Activated T-helper 2 cell treated with anti-CD3 and anti-CD28 coated beads, Interferon-gamma antibody, Interleukin-2, Interleukin-4, amounts not matched to agents 10 μg/mL and 5 μg/mL and 100 μg/mL, durations not matched to agents 14 hours and 24 hours and 36 hours (primary cell): Measurements from ENCODE around the gene DRAM2. TPM values are rescaled to one million over a fixed set of nuclear protein-coding genes. Genes with fewer than 3 reads are reported as not detected.

Experiments used
- DNase-seq: peaks from one replicate; pipeline ENCODE4 v3.0.0; 2021; ENCODE audit warnings: low spot score
- H3K27ac Mint-ChIP-seq: one replicate; pipeline ENCODE4 v1.8.0; 2021; ENCODE audit warnings: mixed read lengths
- H3K27me3 Mint-ChIP-seq: one replicate; pipeline ENCODE4 v1.8.0; 2021; ENCODE audit warnings: low read depth, mixed read lengths
- H3K36me3 Mint-ChIP-seq: one replicate; pipeline ENCODE4 v1.8.0; 2021; ENCODE audit warnings: low read depth, mixed read lengths
- H3K4me1 Mint-ChIP-seq: one replicate; pipeline ENCODE4 v1.8.0; 2021; ENCODE audit warnings: low read depth, mixed read lengths
- H3K4me3 Mint-ChIP-seq: one replicate; pipeline ENCODE4 v1.8.0; 2021; ENCODE audit warnings: low read depth, mild to moderate bottlenecking, moderate library complexity, mixed read lengths
- H3K9me3 Mint-ChIP-seq: one replicate; pipeline ENCODE4 v1.8.0; 2021; ENCODE audit warnings: mixed read lengths
- intact Hi-C: fragments of 100-400 bp; cut with micrococcal nuclease; formaldehyde crosslinking; loops from one replicate; pipeline ENCODE4 v1.15.1; 2023
- total RNA-seq: library from RNA; stranded (reverse); gene quantifications from 2 replicates; pipeline ENCODE4 v1.2.3, GENCODE V29; 2022

Gene DRAM2
- total RNA-seq, 1 donor from 2014 or later: 24.7 TPM

DNA sequence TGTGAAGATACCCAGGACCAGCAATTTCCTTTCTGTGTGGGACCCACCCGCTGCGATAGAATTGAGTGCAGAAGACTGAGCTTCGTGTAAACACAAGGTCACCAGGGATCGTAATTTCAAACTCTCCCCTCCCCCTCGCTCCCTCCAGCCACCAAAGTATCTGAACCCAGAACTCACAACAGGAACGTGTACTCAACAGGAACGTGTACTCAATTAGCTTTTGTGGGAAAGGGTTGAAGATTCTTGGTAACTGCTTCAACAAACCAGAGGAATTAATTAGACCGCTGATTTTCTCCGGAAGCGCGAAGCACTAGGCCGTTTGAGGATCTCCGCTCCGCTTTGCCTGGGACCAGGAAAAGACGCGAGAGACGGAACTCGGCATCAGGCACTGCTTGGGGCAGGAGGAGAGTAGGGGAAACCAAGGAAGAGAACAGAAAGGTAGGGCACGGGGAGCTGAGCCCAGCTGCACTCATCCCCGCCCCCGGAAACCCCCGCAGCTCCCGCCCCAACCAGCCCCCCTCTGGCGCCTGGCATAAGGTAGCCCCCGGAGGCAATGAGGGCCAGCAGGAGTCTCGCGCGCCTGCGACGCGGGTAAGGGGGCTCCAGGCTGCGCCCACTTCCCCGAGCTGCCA is 453 bp downstream of the DRAM2 start:
- H3K4me3 Mint-ChIP-seq: peak overlapping the region; percentile 96
- H3K27me3 Mint-ChIP-seq: no peaks in the 10 kb centered on the region
- H3K27ac Mint-ChIP-seq: peak overlapping the region; percentile 92
- H3K9me3 Mint-ChIP-seq: no peaks in the 10 kb centered on the region
- H3K4me1 Mint-ChIP-seq: peaks cover 36% of the 10 kb centered on the region
- intact Hi-C loops: no loop called here
- peak; percentile 24 for DNase-seq
- H3K36me3 Mint-ChIP-seq: peaks cover 33% of the 10 kb centered on the region

DNA sequence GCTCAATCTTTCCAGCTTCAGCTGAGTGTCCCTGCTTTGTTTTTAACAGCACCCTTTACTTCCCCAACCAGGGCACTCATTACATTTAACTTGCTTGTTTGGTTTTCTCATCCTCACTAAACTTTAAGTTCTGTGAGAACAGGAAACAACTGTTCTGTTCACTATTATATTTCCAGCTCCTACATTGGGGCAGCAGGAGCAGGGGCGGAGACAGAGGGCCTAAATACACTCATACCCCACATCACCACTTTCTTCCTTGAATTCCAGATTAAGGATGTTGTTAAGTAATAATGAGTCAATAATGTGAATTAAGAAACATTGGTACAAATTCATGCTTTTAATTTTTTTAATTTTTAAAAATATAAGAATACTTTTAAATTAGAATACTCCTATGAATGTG is 6.0 kb downstream of the DRAM2 start:
- intact Hi-C loops: no loop called here

DNA sequence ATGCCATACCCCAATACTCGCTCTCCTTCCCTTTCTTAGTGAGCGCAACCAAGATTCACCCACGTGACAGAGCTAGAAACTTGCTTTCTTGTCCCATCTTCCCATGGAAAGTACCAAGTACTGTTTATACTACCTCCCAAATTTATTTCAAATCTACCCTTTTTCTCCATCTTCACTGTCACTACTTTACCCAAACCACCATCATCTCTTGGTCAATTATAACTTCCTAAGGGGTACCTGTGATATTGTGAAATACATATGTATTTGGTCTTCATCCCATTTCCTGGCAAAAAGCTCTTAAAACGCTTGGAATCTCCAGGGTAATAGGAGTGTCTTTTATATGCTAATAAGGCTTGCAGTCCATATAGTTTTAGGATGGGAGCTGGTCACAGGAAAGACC is 8.2 kb downstream of the DRAM2 start:
- Mint-ChIP-seq H3K4me3 (no peak overlapping the region), H3K27ac (no peak overlapping the region), H3K4me1 (peaks cover 26% of the 10 kb centered on the region), H3K36me3 (peaks cover 65% of the 10 kb centered on the region), H3K9me3 (no peaks in the 10 kb centered on the region), H3K27me3 (no peaks in the 10 kb centered on the region)
- intact Hi-C loops: no loop called here
- no peak for DNase-seq

More for the DNA sequence above, 6.0 kb downstream of the DRAM2 start:
- Mint-ChIP-seq H3K9me3 (no peaks in the 10 kb centered on the region), H3K27ac (peak overlapping the region; percentile 14), H3K27me3 (no peaks in the 10 kb centered on the region), H3K4me1 (peaks cover 29% of the 10 kb centered on the region), H3K36me3 (peaks cover 61% of the 10 kb centered on the region), H3K4me3 (no peak overlapping the region)
- no peak for DNase-seq

DNA sequence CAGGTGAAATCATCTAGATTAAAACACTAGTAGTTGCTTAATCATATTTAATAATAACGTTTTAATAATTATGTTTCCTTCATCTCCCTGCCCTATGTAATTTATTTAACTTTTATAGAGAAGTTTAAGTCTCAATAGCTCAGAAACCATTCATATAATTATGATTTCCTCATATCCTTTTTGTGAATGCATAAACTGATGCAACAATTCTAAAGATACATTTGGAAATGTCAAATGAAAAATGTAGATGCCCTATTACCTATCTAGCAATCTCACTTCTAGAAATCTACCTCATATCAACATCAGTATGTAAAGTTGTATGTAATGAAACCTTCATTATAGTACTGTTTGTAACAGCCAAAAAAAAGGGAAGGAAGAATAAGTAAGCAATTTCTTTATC is 10.5 kb downstream of the DRAM2 start:
- Mint-ChIP-seq H3K4me1 (peaks cover 24% of the 10 kb centered on the region), H3K36me3 (peaks cover 60% of the 10 kb centered on the region), H3K9me3 (no peaks in the 10 kb centered on the region), H3K4me3 (no peak overlapping the region), H3K27ac (peak overlapping the region; percentile 11), H3K27me3 (no peaks in the 10 kb centered on the region)
- DNase-seq: no peak
- intact Hi-C loops: no loop called here

DNA sequence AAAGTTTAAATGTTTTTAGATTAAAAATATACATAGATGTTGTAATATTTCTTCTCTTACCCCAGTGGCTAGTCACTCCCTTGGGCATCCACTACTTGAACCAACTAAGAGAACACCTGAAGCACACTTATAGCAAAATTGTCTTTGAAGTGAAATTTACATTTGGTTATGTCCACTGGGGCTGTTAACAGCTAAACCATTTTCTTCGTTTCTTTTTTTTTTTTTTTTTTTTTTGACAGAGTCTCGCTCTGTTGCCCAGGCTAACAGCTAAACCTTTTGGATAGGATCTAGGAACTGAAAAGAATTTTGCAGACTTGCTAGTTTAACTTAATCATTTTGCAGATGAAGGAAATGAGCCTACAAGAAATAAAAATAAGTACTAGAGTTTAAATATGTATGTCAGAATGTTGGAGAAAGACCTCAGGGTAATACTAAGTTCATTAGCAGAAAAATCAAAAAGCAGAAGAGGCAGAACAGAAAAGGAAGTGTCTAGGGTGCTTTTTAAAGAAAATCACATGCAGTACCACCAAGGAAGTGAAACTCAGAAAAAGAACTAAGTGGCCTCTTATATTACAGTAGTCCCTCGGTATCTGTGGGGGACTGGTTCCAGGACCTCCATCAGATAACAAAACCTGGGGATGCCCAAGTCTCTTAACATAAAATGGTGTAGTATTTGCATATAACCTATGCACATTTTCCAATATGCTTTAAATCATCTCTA is 11.8 kb downstream of the DRAM2 start:
- H3K36me3 Mint-ChIP-seq: peaks cover 65% of the 10 kb centered on the region
- H3K4me3 Mint-ChIP-seq: no peak overlapping the region

DNA sequence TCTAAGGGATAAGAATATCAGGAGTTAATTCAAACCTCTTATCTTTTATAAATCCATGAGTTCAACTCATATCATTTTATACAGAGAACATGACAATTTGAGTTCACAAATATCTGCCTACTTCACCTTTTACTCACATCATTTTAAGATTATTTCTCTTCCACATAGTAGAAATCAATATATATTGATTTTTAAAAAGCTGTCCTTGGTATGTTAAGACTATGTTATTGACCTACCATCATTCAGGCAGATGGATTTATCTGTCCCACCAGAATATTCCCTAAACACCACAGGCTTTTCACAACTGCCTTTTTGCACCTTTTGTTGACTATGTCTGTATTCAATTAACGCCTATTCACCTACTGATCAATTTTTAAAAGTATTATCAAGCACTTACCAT is 13.5 kb downstream of the DRAM2 start:
- no peak for DNase-seq
- H3K27ac Mint-ChIP-seq: no peak overlapping the region
- no peak overlapping the region for H3K4me3 Mint-ChIP-seq
- no peaks in the 10 kb centered on the region for H3K27me3 Mint-ChIP-seq
- intact Hi-C loops: no loop called here
- H3K36me3 Mint-ChIP-seq: peaks cover 66% of the 10 kb centered on the region
- no peaks in the 10 kb centered on the region for H3K9me3 Mint-ChIP-seq
- H3K4me1 Mint-ChIP-seq: peaks cover 19% of the 10 kb centered on the region

More for the DNA sequence above, 11.8 kb downstream of the DRAM2 start:
- Mint-ChIP-seq H3K27ac (peak overlapping the region; percentile 4), H3K4me1 (peaks cover 22% of the 10 kb centered on the region), H3K9me3 (no peaks in the 10 kb centered on the region), H3K27me3 (no peaks in the 10 kb centered on the region)
- DNase-seq: no peak
- intact Hi-C loops: no loop called here

DNA sequence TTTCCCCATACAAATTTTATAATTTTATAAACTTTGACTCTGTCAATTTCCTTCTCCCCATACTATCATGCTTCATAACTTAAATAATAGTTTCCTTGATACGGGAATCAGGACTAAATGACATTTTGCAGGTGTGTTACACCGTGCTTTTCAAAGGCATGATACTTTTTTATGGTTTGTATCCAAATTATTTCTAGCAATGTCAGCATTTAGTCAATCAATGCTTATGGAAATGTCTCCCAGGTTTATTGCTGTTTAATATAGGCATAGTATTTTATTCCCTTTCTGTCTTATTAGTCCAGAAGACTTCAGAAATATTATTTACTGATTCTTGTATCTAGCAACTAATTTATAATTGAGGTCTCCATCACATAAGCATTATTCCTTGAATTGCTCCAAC is 23.4 kb downstream of the DRAM2 start:
- H3K27ac Mint-ChIP-seq: no peak overlapping the region
- H3K4me1 Mint-ChIP-seq: peaks cover 2% of the 10 kb centered on the region
- no peaks in the 10 kb centered on the region for H3K27me3 Mint-ChIP-seq
- intact Hi-C loops: no loop called here
- DNase-seq: no peak
- H3K9me3 Mint-ChIP-seq: no peaks in the 10 kb centered on the region
- H3K36me3 Mint-ChIP-seq: peaks cover 49% of the 10 kb centered on the region
- H3K4me3 Mint-ChIP-seq: no peak overlapping the region

DNA sequence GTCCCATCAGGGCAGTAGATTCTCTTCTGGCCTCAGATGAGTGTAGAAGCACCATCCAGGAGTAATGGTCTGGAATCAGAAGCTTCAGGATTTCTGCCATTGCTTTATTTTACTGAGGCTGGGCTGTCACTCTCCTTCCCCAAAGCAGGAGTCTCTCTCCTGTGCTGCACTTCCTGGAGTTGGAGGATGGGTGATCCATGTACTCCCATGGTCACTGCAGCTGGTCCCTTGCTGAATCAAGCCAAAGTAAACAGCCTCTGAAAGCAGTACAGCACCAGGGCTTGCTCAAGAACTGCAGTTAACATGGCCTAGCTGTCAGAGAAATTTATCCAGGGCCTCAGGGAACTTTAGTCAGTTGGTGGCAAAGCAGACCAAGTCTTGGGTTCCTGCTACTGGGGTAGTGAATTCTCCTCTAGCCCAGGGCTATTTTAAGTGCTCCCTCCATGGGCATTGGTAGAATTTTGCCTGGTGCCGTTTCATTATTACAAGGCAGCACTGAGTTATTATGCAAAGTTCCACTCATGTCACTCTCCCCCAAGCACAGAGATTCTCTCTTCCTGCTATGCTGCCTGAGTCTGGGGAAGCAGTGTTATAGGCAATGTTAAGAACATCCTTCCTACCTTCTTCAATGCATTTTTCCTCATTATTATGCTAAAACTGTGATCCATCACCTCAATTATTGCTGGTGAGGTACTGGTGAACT is 29.5 kb downstream of the DRAM2 start:
- intact Hi-C loops: no loop called here
- no peak overlapping the region for H3K4me3 Mint-ChIP-seq
- peaks cover 5% of the 10 kb centered on the region for H3K27me3 Mint-ChIP-seq
- H3K36me3 Mint-ChIP-seq: peaks cover 21% of the 10 kb centered on the region
- H3K9me3 Mint-ChIP-seq: peaks cover 7% of the 10 kb centered on the region
- H3K4me1 Mint-ChIP-seq: no peaks in the 10 kb centered on the region
- no peak for DNase-seq
- no peak overlapping the region for H3K27ac Mint-ChIP-seq

DNA sequence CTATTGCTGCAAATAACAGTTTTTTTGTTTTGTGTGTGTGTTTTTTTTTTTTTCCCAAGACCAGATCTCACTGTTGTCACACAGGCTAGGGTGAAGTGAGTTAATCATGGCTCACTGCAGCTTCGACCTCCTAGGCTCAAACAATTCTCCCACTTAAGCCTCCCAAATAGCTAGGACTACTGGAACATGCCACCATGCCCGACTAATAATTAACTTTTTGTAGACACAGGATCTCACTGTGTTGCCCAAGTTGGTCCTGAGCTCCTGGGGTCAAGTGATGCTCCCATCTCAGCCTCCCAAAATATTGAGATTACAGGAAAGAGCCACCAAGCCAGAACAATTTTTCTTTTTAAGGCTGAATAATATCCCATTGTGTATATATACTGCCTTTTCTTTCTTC is 34.9 kb downstream of the DRAM2 start:
- no peaks in the 10 kb centered on the region for H3K4me1 Mint-ChIP-seq
- peaks cover 3% of the 10 kb centered on the region for H3K36me3 Mint-ChIP-seq
- DNase-seq: no peak
- H3K27ac Mint-ChIP-seq: no peak overlapping the region
- intact Hi-C loops: no loop called here
- H3K9me3 Mint-ChIP-seq: peaks cover 25% of the 10 kb centered on the region
- H3K27me3 Mint-ChIP-seq: peaks cover 8% of the 10 kb centered on the region
- H3K4me3 Mint-ChIP-seq: no peak overlapping the region

DNA sequence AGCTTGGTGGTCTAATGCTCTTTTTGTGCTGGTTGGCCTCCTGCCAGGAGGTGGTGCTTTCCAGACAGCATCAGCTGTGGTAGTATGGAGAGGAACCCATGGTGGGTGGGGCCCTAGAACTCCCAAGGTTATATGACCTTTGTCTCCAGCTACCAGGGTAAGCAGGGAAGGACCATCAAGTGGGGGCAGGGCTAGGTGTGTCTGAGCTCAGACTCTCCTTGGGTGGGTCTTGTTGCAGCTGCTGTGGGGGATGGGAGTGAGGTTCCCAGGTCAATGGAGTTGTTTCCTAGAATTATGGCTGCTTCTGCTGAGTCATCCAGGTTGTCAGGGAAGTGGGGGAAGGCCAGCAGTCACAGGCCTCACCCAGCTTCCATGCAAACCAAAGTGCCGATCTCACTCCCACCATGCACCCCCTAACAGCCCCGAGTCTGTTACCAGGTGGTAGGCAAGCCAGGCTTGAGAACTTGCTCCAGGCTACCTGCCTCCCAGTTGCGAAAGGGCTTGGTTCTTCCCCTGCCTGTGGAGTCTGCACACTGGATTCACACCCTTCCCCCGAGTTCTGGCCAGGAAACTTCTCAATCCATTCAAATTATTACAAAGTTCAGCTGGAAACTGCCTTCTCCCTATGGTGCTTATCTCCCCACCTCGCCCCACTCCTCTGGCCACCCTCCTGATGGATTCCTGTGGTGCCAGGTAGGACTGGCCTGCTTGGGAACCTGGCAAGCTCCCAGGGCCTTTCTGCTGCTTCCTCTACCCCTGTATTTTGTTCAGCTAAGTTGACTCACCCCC is 37.8 kb downstream of the DRAM2 start:
- H3K9me3 Mint-ChIP-seq: peaks cover 23% of the 10 kb centered on the region
- intact Hi-C loops: no loop called here
- H3K4me3 Mint-ChIP-seq: no peak overlapping the region
- DNase-seq: no peak
- no peak overlapping the region for H3K27ac Mint-ChIP-seq
- peaks cover 6% of the 10 kb centered on the region for H3K27me3 Mint-ChIP-seq
- no peaks in the 10 kb centered on the region for H3K4me1 Mint-ChIP-seq
- H3K36me3 Mint-ChIP-seq: peaks cover 3% of the 10 kb centered on the region

DNA sequence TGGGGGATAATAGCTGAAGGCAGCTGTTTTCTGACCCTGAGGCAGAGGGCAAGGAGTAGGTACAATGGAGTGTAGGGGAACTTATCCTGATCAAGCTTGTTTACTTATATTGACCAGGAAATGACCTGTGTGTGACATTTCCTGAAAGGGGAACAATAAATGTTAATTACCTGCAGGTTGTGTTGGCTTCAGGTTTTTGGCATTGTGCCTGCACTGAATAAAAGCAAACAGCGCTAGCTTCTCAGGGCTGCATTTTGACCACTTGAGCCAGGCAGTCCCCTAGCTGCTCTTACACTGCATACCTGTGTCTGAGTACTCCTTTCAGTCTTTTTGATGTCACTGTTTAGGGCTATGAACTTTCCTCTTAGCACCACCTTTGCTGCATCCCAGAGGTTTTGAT is 40.6 kb downstream of the DRAM2 start:
- Mint-ChIP-seq H3K27me3 (peaks cover 4% of the 10 kb centered on the region), H3K4me3 (no peak overlapping the region)
- intact Hi-C loops: no loop called here

DNA sequence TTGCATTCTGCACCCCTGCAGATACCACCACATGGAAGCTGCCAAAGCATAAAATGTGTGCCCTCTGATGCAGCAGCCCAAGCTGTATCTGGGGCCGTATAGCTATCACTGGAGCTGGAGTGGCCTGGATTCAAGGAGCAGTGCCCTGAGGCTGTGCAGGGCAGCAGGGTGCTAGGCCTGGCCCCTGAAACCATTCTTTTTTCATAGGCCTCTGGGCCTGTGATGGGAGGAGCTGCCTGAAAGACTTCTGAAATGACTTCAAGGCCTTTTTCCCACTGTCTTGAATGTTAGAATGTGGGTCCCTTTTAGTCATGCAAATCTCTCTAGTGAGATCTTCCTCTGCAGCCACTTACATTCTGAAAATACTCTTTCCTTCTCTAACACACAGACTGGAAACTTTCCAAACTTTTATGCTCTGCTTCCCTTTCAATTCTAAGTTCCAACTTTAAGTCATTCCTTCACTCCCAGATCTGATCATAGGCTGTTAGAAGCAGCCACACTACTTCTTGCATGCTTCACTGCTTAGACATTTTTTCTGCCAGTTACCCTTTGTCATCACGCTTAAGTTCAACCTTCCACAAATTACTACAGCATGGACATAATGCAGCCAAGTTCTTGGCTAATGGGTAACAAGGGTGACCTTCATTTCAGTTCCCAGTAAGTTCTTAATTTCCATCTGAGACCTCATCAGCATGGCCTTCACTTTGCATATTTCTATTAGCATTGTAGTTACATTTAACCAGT is 42.4 kb downstream of the DRAM2 start:
- DNase-seq: no peak
- H3K4me3 Mint-ChIP-seq: no peak overlapping the region

More for the DNA sequence above, 40.6 kb downstream of the DRAM2 start:
- no peak for DNase-seq
- no peaks in the 10 kb centered on the region for H3K4me1 Mint-ChIP-seq
- no peak overlapping the region for H3K27ac Mint-ChIP-seq
- H3K9me3 Mint-ChIP-seq: peaks cover 30% of the 10 kb centered on the region
- H3K36me3 Mint-ChIP-seq: peaks cover 3% of the 10 kb centered on the region

More for the DNA sequence above, 42.4 kb downstream of the DRAM2 start:
- Mint-ChIP-seq H3K27me3 (peaks cover 11% of the 10 kb centered on the region), H3K9me3 (peaks cover 36% of the 10 kb centered on the region), H3K4me1 (no peaks in the 10 kb centered on the region), H3K36me3 (no peaks in the 10 kb centered on the region), H3K27ac (no peak overlapping the region)
- intact Hi-C loops: no loop called here
